Transverse colon (tissue), 4 donors: ENCODE data around the gene ETS2.

Experiments used
- EP300 ChIP-seq: sonication (generic); formaldehyde crosslinking; IDR thresholded peaks from one replicate; pipeline ENCODE4 v1.6.1; 2017; ENCODE audit warnings: antibody characterized with exemption, low read depth
- POLR2A ChIP-seq: fragments of 450-650 bp; IDR thresholded peaks from one replicate; pipeline ENCODE4 v1.6.1; 2016; ENCODE audit warnings: antibody characterized with exemption, mild to moderate bottlenecking, moderate library complexity
- POLR2AphosphoS5 ChIP-seq, 3 donors: sonication (generic); formaldehyde crosslinking; IDR thresholded peaks; one replicate each; pipeline ENCODE4 v1.6.1; 2016; ENCODE audit warnings: antibody characterized with exemption in 3 of 3
- TF ChIP-seq, protein P1 (sequence below), 5 experiments: fragments of 200-600 bp in 3 of 5; fragments of 450-650 bp in 2 of 5; sonication (generic) in 3 of 5; IDR thresholded peaks; 1 replicate in 2 of 5; 2 replicates in 3 of 5; pipeline ENCODE4 v1.5.1; 2016 to 2017; ENCODE audit warnings: antibody characterized with exemption in 5 of 5, inconsistent platforms in 3 of 5, mild to moderate bottlenecking in 2 of 5, moderate library complexity in 1 of 5

DNA sequence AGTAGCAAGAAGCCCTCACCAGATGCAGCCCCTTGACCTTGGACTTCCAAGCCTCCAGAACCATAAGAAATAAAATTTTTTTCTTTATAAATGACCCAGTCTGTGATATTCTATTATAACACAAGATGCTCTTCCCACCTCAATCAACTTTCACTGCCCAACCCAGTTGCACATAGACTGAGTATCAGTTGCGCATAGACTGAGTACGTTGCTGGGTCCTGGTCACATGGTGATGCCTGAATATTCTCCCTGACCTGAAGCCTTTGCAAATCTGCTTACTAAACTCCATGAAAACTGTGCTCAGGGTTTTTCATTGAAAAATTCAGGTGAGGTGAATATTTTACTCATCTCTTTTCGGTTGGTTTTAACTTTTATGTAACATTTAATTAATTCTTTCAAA lies 59.2 kb downstream of the ETS2 start:
- TF ChIP-seq POLR2AphosphoS5 (IDR thresholded peaks at IDR 0.05): no peak
- TF ChIP-seq, protein P1, sequence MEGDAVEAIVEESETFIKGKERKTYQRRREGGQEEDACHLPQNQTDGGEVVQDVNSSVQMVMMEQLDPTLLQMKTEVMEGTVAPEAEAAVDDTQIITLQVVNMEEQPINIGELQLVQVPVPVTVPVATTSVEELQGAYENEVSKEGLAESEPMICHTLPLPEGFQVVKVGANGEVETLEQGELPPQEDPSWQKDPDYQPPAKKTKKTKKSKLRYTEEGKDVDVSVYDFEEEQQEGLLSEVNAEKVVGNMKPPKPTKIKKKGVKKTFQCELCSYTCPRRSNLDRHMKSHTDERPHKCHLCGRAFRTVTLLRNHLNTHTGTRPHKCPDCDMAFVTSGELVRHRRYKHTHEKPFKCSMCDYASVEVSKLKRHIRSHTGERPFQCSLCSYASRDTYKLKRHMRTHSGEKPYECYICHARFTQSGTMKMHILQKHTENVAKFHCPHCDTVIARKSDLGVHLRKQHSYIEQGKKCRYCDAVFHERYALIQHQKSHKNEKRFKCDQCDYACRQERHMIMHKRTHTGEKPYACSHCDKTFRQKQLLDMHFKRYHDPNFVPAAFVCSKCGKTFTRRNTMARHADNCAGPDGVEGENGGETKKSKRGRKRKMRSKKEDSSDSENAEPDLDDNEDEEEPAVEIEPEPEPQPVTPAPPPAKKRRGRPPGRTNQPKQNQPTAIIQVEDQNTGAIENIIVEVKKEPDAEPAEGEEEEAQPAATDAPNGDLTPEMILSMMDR (IDR thresholded peaks at IDR 0.05): no peak
- no peak for TF ChIP-seq EP300
- TF ChIP-seq POLR2A: no peak
